Heart right ventricle (tissue), 16 donors: Measurements from ENCODE around the gene PLA2G4E. TPM values are rescaled to one million over a fixed set of nuclear protein-coding genes. Genes with fewer than 3 reads are reported as not detected.
A peak's percentile ranks its signal among the peaks of the same experiment; 100 is the strongest.

Experiments
- ATAC-seq, 8 donors: fragments of 200-7000 bp; cut with Tn5 transposase; one replicate each; pipeline ENCODE4 v1.9.1; 2020; ENCODE audit warnings: mild to moderate bottlenecking in 8 of 8, moderate library complexity in 8 of 8, moderate number of reproducible peaks in 1 of 8
- DNase-seq, 2 donors: peaks; one replicate each; pipeline ENCODE4 v3.0.0-alpha.2; 2020
- H3K27ac ChIP-seq, 10 donors: fragments of 200-600 bp; sonication (generic) in 2 of 10; one replicate each; pipeline versions ENCODE4 v1.5.0 to v1.8.0; 2020 to 2022; ENCODE audit warnings: mild to moderate bottlenecking in 3 of 10
- H3K27me3 ChIP-seq, 7 donors: fragments of 200-600 bp; one replicate each; pipeline ENCODE4 v1.8.0; 2021 to 2022; ENCODE audit warnings: mild to moderate bottlenecking in 2 of 7
- H3K36me3 ChIP-seq, 9 donors: fragments of 200-600 bp; sonication (generic) in 1 of 9; one replicate each; pipeline versions ENCODE4 v1.5.0 to v1.8.0; 2020 to 2022; ENCODE audit warnings: mild to moderate bottlenecking in 2 of 9
- H3K4me1 ChIP-seq, 9 donors: fragments of 200-600 bp; sonication (generic) in 1 of 9; one replicate each; pipeline versions ENCODE4 v1.5.0 to v1.8.0; 2020 to 2022; ENCODE audit warnings: mild to moderate bottlenecking in 4 of 9
- H3K4me3 ChIP-seq, 10 donors: fragments of 200-600 bp; sonication (generic) in 2 of 10; one replicate each; pipeline versions ENCODE4 v1.5.0 to v1.8.0; 2020 to 2022; ENCODE audit warnings: mild to moderate bottlenecking in 7 of 10, moderate library complexity in 2 of 10
- H3K9me3 ChIP-seq, 11 donors: fragments of 200-600 bp in 10 of 11; sonication (generic) in 2 of 11; one replicate each; pipeline versions ENCODE4 v1.5.0 to v1.8.0; 2013 to 2022; ENCODE audit warnings: mild to moderate bottlenecking in 2 of 11, control low read depth in 1 of 11, moderate library complexity in 1 of 11
- WGBS, 2 donors: extraction: QIAGEN DNeasy Blood & Tissue Kit; methylation state at CpG; one replicate each; pipeline ENCODE4 v1.1.7; 2013; ENCODE audit warnings: inconsistent platforms in 1 of 2; 5-methylcytosine and 5-hydroxymethylcytosine counted together
- intact Hi-C, 10 donors: fragments of 100-400 bp; cut with DNase I; formaldehyde crosslinking; loops; one replicate each; pipeline versions ENCODE4 v1.11.1 to v1.14.2; 2022
- polyA plus RNA-seq, 2 donors: library from polyadenylated mRNA; stranded (reverse); fragments of 200-250 nt; gene quantifications; one replicate each; pipeline ENCODE4 v1.2.3, GENCODE V29; 2013
- total RNA-seq, 10 donors: library from RNA; stranded (reverse); fragmentation: NEBNext Ultra II Directional in 3 of 10; extraction: Animal tissue kit (Norgen Biotek cat#: 25700) in 3 of 10; gene quantifications; one replicate each; pipeline versions ENCODE4 v1.2.1 to v1.2.4, GENCODE V29; 2021 to 2023
- TF ChIP-seq, protein P1 (sequence below), 9 donors: fragments of 200-600 bp; sonication (generic) in 2 of 9; IDR thresholded peaks; one replicate each; pipeline versions ENCODE4 v1.5.0 to v1.8.0; 2021 to 2022; ENCODE audit warnings: antibody characterized with exemption in 9 of 9, mild to moderate bottlenecking in 5 of 9, moderate library complexity in 1 of 9
- donor health status: Arrhythmogenic right ventricular cardiomyopathy.
- donor health status: ischemic (EF 13 %, LVEDD 7.1; RV severe dilation, severe dysfunction).
- donor health status: healthy with polysubstance abuse.
- donor health status: DM: no; HTN: yes; CAD: no.
- donor health status: DM: no; HTN: no; CAD: no.
- donor health status: ischemic (EF 25% LVEDD 6.9; RV normal size, moderate dysfunction).
- donor health status: ischemic (EF 25% LVEDD 5.7; RV mildly dilated, moderate dysfunction).
- donor health status: healthy.
- donor health status: DM: yes; HTN: yes; CAD: no.
- donor health status: Ischemic cardiomyopathy.
- donor health status: ischemic (EF 35%, LVEDD 5.7; RV mildly dilated, moderate dysfunction).
- donor health status: nonischemic (EF 11% LVEDD 7.7; RV severe dilation, severe dysfunction).
- donor health status: DM: yes; HTN: yes; CAD: no.
- donor health status: PGD.
- donor health status: ischemic (EF 29% LVEDD 5.4; RV normal size, mild dysfunction).
- donor health status: nonischemic (EF 23%, LVEDD 6.1; RV moderate dilation, normal function).

The PLA2G4E gene
- total and polyA plus RNA-seq, 12 donors = 0.05 to 0.79 (median 0.07) TPM; not detected in 7

DNA sequence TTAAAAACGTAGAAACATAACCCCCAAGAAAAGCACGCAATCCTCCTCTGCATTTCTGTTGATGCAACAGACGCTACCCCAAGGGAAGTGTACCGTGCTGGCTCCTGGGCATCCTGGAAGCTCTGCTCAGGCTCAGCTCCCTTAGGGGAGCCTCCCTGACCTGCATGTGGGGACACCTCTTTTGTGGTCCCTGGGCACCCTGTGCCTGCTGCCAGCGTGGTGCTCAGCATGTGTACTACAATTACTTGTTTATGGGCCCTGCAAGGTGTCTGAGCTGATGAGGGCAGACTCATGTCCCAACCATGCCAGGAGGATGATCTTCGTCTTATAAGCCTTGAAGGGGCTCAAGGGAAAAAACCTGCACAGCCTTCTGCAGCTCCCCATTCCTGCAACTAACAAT is 66.8 kb downstream of the PLA2G4E start:
- peak overlapping the region in 1 of 10 donors; percentile 59 for H3K27ac ChIP-seq
- no peaks in the 10 kb centered on the region for H3K9me3 ChIP-seq
- WGBS, 2 donors = 82 to 87% methylated on average over 6 of the region's 6 CpGs
- H3K4me1 ChIP-seq = peaks cover 42 to 98% (median 73%) of the 10 kb centered on the region in 9 donors
- intact Hi-C loops = loop anchor here in 1 of 10 donors (10.0 kb wide), 1 partner anchor 49 kb away; no protein-coding TSS in a partner anchor
- H3K4me3 ChIP-seq = no peak overlapping the region
- no peaks in the 10 kb centered on the region for H3K27me3 ChIP-seq
- ATAC-seq = no peak
- H3K36me3 ChIP-seq = peaks cover 0 to 57% (median 7%) of the 10 kb centered on the region in 9 donors
- no peak for DNase-seq
- TF ChIP-seq, protein P1, sequence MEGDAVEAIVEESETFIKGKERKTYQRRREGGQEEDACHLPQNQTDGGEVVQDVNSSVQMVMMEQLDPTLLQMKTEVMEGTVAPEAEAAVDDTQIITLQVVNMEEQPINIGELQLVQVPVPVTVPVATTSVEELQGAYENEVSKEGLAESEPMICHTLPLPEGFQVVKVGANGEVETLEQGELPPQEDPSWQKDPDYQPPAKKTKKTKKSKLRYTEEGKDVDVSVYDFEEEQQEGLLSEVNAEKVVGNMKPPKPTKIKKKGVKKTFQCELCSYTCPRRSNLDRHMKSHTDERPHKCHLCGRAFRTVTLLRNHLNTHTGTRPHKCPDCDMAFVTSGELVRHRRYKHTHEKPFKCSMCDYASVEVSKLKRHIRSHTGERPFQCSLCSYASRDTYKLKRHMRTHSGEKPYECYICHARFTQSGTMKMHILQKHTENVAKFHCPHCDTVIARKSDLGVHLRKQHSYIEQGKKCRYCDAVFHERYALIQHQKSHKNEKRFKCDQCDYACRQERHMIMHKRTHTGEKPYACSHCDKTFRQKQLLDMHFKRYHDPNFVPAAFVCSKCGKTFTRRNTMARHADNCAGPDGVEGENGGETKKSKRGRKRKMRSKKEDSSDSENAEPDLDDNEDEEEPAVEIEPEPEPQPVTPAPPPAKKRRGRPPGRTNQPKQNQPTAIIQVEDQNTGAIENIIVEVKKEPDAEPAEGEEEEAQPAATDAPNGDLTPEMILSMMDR (IDR thresholded peaks at IDR 0.05) = no peak

DNA sequence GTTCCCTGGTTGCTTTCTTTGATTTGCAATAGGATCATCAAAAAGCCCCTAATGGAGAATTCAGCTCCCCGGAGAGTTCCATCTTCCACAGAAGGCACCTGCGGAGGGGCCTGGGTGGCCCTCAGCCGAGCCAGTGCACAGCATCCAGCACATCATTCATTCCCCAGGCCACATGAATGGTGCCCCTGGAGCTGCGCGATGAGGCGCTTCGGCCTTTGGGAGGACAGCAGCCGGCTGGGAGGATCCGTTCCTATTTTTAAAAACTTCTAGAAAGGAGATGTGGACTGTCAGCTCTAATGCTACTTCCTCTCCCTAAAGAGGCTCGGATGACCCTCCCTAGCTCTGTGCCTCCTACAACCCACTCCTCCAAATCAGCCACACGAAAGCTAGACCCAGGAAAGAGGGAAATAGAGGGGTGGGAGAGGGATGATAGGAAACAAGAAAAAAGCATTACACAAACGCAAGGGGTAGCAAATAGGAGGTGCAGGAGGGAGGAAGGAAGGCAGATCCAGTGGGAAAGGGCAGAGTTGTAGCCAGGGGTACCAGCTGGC is 68.8 kb downstream of the PLA2G4E start:
- Histone ChIP-seq H3K27me3 (no peaks in the 10 kb centered on the region), H3K4me3 (no peak overlapping the region), H3K4me1 (peaks cover 37 to 98% (median 74%) of the 10 kb centered on the region in 9 donors), H3K36me3 (peaks cover 0 to 64% (median 7%) of the 10 kb centered on the region in 9 donors), H3K27ac (peak overlapping the region in 8 of 10 donors; percentile 29 to 83 (median 76)), H3K9me3 (no peaks in the 10 kb centered on the region)
- TF ChIP-seq, protein P1 (IDR thresholded peaks at IDR 0.05) = no peak
- no peak for DNase-seq
- WGBS, 2 donors = 66 to 75% methylated on average over 12 of the region's 12 CpGs
- intact Hi-C loops = loop anchor here in 1 of 10 donors (10.0 kb wide), 1 partner anchor 47 kb away; no protein-coding TSS in a partner anchor
- ATAC-seq = no peak

DNA sequence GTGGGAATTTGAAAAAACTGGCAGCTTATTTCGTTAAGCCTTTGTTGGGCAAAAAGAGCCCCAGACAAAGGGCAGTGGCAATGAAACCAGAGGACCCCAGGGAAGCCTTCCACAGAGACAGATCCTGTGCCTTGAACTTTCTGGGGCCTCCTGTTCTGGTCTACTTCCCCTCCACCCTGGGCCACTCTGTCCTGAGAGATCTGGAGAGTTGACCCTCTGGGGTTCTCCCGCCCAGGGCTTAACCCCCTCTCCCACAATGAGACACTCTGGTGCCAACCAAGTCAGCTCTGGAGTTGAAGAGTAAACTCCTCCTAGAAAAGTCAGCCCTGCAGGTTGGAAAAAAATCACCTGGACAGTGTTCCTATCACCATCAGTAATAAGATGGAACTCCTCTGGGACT is 69.3 kb downstream of the PLA2G4E start:
- TF ChIP-seq, protein P1 (IDR thresholded peaks at IDR 0.05) = no peak
- DNase-seq (no peak), ATAC-seq (no peak)
- Histone ChIP-seq H3K27me3 (no peaks in the 10 kb centered on the region), H3K4me3 (no peak overlapping the region), H3K9me3 (no peaks in the 10 kb centered on the region), H3K4me1 (peaks cover 34 to 98% (median 74%) of the 10 kb centered on the region in 9 donors), H3K27ac (peak overlapping the region in 9 of 10 donors; percentile 21 to 83 (median 75)), H3K36me3 (peaks cover 0 to 64% (median 7%) of the 10 kb centered on the region in 9 donors)
- intact Hi-C loops = loop anchor here in 1 of 10 donors (10.0 kb wide), 1 partner anchor 47 kb away; no protein-coding TSS in a partner anchor
- 47 to 48% methylated on average over 2 of the region's 2 CpGs for WGBS, 2 donors

DNA sequence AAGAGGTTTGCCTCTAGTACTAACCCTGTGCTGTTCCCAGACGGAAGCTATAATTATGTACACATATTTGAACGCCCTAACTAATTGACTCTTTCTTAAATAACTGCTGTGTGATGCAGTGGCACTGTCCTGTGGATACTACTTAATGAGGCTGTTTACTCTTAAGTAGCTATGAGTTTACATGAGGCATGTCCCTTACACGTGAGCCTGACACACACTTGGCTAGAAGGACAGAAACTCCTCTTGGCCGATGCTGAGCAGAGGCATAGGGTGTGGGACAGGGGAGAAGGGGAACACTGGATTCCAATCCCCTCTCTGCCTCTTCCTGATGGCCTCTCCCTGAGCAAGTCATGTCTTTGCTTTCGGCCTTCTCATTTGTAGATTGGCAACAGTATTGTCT is 70.4 kb downstream of the PLA2G4E start:
- Histone ChIP-seq H3K27me3 (no peaks in the 10 kb centered on the region), H3K9me3 (no peaks in the 10 kb centered on the region), H3K4me1 (peaks cover 32 to 98% (median 74%) of the 10 kb centered on the region in 9 donors), H3K36me3 (peaks cover 0 to 63% (median 7%) of the 10 kb centered on the region in 9 donors), H3K4me3 (no peak overlapping the region), H3K27ac (peak overlapping the region; percentile 16 to 83 (median 70))
- intact Hi-C loops = loop anchor here in 1 of 10 donors (10.0 kb wide), 1 partner anchor 46 kb away; no protein-coding TSS in a partner anchor
- TF ChIP-seq, protein P1 (IDR thresholded peaks at IDR 0.05) = no peak
- ATAC-seq (peak in 5 of 8 donors; percentile 31 to 40 (median 34)), DNase-seq (no peak)
- 35 to 38% methylated on average over 5 of the region's 5 CpGs for WGBS, 2 donors
